WTC11 (cell line): ENCODE results near the gene PGAP6.
"Not testable (repeated sequence)": the region's sequence is repeated elsewhere in the genome, so short reads cannot be mapped to it uniquely, and the experiment has no call there.

Experiments
- CTCF ChIP-seq: fragments of 200-600 bp; IDR thresholded peaks from 2 replicates; pipeline ENCODE4 v1.8.0; 2022; ENCODE audit warnings: antibody characterized with exemption
- IRF1 ChIP-seq: sonication (generic); formaldehyde crosslinking; IDR thresholded peaks from 2 replicates; pipeline ENCODE4 v1.8.0; 2023; ENCODE audit warnings: missing genetic modification reagents
- IRF2 ChIP-seq: sonication (generic); formaldehyde crosslinking; IDR thresholded peaks from 2 replicates; pipeline ENCODE4 v1.8.0; 2022; ENCODE audit warnings: low read depth, missing genetic modification reagents, borderline replicate concordance
- NR1H2 ChIP-seq: sonication (generic); formaldehyde crosslinking; IDR thresholded peaks from 2 replicates; pipeline ENCODE4 v1.9.0; 2021; ENCODE audit warnings: mild to moderate bottlenecking, moderate library complexity, missing genetic modification reagents
- PRRX2 ChIP-seq: fragments of 250-450 bp; sonication (Bioruptor Pico); IDR thresholded peaks from 2 replicates; pipeline ENCODE4 v1.8.0; 2021; ENCODE audit warnings: mild to moderate bottlenecking
- RORB ChIP-seq: fragments of 250-450 bp; sonication (Bioruptor Pico); IDR thresholded peaks from 2 replicates; pipeline ENCODE4 v1.9.0; 2021; ENCODE audit warnings: mild to moderate bottlenecking

- not testable (repeated sequence) for TF ChIP-seq NR1H2; IRF1; RORB (CRISPR knock-in tag); PRRX2 (CRISPR knock-in tag); CTCF; IRF2 (CRISPR knock-in tag)
Observed at GRCh38 chr16:422179-422578, 40.4 kb upstream of the PGAP6 start.
